Stimulated activated CD8-positive, alpha-beta memory T cell treated with anti-CD3 and anti-CD28 coated beads, Interleukin-7, amount 100 ng/mL, for 4 hours (primary cell): ENCODE data around the gene TAF1.
A peak's percentile ranks its signal among the peaks of the same experiment; 100 is the strongest.
"Not testable (repeated sequence)": the region's sequence is repeated elsewhere in the genome, so short reads cannot be mapped to it uniquely, and the experiment has no call there.

Experiments used
- DNase-seq, 2 donors: peaks; one replicate each; pipeline ENCODE4 v3.0.0-alpha.2; 2020; ENCODE audit warnings: low read depth in 2 of 2

TAF1 gene

GRCh38 chrX:71439420-71439819, 73.3 kb downstream of the TAF1 start:
- DNase-seq: no peak

DNA sequence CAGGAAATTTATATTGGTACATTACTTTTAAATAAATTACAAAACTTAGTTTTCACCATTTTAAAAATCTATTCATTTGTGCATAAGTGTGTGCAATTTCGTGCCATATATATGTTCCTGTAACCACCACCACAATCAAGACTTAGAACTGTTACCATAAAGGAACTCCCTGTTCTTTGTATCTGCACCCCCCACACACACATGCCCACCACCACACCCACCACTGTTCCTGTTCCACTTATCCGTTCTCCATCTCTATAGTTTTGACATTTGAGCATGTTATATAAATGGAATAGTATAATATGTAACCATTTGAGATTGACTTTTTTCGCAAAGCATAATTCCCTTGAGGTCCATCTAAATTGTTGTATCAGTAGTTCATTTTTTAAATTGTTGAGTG, 73.7 kb downstream of the TAF1 start:
- no peak for DNase-seq

GRCh38 chrX:71440401-71440800, 74.2 kb downstream of the TAF1 start:
- DNase-seq: no peak

DNA sequence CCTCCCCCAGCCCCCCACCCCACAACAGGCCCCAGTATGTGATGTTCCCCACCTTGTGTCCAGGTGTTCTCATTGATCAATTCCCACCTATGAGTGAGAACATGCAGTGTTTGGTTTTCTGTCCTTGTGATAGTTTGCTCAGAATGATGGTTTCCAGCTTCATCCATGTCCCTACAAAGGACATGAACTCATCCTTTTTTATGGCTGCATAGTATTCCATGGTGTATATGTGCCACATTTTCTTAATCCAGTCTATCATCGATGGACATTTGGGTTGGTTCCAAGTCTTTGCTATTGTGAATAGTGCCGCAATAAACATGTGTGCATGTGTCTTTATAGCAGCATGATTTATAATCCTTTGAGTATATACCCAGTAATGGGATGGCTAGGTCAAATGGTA, 75.7 kb downstream of the TAF1 start:
- not testable (repeated sequence) for DNase-seq

- DNase-seq: no peak
These were observed 84.4 kb downstream of the TAF1 start for GRCh38 chrX:71450433-71451106.

DNA sequence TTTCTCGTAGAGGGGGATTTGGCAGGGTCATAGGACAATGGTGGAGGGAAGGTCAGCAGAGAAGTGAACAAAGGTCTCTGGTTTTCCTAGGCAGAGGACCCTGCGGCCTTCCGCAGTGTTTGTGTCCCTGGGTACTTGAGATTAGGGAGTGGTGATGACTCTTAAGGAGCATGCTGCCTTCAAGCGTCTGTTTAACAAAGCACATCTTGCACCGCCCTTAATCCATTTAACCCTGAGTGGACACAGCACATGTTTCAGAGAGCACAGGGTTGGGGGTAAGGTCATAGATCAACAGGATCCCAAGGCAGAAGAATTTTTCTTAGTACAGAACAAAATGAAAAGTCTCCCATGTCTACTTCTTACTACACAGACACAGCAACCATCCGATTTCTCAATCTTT, 85.4 kb downstream of the TAF1 start:
- not testable (repeated sequence) for DNase-seq

DNA sequence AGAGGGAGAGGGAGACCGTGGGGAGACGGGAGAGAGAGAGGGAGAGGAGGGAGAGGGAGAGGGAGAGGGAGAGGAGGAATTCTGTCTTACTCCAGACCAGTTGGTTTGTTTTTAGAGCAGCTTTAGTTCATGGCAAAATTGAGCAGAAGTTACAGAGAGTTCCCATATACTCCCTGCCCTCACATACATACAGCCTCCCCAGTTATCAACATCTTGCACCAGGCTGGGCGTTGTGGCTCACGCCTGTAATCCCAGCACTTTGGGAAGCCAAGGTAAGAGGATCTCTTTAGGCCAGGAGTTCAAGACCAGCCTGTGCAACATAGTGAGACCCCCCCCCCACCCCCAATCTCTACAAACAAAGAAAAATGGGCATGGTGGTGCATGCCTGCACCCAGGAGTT, 86.9 kb downstream of the TAF1 start:
- no peak for DNase-seq

- no peak for DNase-seq
These were observed 88.1 kb downstream of the TAF1 start for GRCh38 chrX:71454222-71454621.

- DNase-seq: no peak
These were observed 92.7 kb downstream of the TAF1 start for GRCh38 chrX:71458866-71459265.

- DNase-seq: no peak
These were observed 98.8 kb downstream of the TAF1 start for GRCh38 chrX:71464968-71465367.

DNA sequence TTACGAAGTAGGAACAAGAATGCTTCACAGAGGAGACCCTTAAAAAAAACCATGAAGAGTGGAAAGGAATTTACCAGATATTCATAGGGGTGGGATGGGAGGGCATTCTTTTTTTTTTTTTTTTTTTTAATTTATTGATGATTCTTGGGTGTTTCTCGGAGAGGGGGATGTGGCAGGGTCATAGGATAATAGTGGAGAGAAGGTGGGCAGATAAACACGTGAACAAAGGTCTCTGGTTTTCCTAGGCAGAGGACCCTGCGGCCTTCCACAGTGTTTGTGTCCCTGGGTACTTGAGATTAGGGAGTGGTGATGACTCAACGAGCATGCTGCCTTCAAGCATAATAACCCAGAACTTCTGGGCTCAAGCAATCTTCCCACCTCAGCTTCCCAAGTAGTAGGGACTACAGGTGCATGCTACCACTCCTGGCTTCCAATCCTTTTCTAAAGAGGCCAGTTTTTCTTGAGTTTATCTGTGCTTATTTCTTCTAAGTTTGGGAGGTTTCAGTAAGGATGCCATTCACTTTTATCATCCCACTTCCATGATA, 100.9 kb downstream of the TAF1 start:
- DNase-seq: no peak

DNA sequence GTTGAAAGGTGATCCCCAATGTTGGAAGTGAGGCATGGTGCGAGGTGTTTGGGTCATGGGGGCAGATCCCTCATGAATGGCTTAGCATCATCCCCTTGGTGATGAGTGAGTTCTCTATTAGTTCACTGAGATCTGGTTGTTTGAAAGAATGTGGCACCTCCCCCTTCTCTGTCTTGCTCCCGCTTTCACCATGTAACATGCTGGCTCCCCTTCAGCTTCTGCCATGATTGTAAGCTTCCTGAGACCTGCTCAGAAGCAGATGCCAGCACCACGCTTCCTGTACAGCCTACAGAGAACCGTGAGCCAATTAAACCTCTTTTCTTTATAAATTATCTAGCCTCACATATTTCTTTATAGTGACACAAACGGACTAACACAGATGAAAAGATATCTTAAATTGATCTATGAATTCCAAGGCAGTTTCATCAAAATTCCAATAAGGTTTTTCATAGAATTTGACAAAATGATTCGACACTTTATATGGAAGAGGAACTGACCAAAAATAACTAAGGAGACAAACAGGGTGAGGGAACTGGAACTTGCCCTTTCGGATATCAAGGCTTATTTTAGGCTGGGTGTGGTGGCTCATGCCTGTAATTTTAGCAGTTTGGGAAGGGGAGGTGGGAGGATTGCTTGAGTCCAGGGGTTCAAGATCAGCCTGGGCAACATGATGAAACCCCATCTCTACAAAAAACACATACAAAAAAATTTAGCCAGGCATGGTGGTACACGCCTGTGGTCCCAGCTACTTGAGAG, 109.8 kb downstream of the TAF1 start:
- DNase-seq: no peak

GRCh38 chrX:71482228-71482958, 116.2 kb downstream of the TAF1 start:
- no peak for DNase-seq

- DNase-seq: no peak
These were observed 121.7 kb downstream of the TAF1 start for GRCh38 chrX:71487814-71488213.

DNA sequence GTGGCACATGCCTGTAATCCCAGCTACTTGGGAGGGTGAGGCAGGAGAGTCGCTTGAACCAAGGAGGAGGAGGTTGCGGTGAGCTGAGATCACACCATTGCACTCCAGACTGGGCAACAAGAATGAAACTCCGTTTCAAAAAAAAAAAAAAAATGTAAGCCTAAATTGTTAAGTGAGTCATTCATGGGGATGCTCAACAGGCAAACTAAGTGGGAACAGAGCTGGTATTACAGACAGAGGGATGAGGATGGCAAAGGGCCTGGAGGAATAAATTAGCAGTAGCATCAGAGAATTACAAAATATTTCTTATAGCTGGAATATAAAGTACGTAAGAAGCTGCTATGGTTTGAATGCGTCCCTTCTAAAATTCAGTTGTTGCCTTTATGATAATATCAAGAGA, 123.4 kb downstream of the TAF1 start:
- DNase-seq: no peak

DNA sequence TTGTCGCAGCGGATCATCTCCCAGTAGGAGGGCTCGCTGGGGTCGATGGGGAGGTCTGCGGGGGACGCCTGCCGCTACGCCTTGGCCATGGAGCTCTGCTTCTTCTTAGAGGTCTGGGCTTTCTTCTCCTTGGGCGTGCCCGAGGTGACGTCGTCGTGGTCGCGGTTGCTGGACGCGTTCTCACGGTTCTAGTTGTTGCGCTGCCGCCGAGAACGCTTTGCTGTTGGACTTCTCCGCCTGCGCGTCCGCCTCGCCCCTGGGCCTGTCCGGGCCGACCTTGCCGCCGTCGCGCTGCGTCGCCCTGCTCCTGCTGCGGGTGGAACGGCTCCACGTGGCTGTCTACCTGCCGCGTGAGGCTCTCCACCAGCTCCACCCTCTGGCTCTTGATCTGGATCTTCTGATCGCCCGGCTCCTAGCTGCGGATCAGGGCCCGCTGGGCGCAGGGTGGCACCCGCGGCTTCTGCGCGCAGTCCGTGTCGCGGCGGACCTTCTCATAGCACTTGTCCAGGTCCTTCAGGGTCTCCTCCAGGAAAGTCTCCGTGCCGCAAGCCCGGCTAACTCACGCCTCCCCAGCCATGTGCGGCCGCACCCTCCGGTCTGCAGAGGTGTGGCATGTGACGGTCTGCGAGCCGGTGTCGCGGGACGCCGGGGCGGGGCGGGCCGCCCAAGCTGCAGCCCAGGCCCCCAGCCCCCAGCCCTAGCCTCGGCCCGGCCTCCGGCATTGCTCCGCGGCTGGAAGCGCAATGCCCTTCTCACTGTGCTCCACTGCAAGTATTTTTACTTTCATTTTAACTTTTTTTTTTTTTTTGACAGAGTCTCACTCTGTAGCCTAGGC, 126.3 kb downstream of the TAF1 start:
- peak; percentile 10 to 33 for DNase-seq

- no peak for DNase-seq
These were observed 127.0 kb downstream of the TAF1 start for GRCh38 chrX:71493111-71493613.

- not testable (repeated sequence) for DNase-seq
These were observed 129.8 kb downstream of the TAF1 start for GRCh38 chrX:71495979-71496378.

DNA sequence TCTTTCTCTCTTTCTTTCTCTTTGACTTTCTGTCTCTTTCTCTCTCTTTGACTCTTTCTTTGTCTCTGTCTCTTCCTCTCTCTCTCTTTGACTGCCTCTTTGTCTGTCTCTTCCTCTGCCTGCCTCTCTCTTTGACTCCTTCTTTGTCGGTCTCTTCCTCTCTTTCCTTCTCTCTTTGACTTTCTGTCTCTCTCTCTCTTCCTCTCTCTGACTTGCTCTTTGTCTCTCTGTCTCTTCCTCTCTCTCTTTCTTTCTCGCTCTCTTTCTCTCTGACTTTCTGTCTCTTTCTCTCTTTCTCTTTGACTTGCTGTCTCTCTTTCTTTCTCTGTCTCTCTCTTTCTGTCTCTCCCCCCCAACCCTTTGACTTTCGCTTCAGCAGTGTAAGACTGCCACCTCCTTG, 130.3 kb downstream of the TAF1 start:
- DNase-seq: no peak

DNA sequence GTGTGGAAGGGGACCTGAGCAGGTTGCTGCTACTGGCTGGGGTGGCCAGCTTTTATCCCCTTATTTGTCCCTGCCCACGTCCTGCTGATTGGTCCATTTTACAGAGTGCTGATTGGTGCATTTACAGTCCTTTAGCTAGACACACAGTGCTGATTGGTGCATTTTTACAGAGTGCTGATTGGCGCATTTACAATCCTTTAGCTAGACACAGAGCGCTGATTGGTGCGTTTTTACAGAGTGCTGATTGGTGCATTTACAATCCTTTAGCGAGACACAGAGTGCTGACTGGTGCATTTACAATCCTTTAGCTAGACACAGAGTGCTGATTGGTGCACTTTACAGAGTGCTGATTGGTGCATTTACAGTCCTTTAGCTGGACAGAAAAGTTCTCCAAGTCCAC, 135.9 kb downstream of the TAF1 start:
- not testable (repeated sequence) for DNase-seq

GRCh38 chrX:71504346-71504745, 138.2 kb downstream of the TAF1 start:
- DNase-seq: no peak
